Activated T-cell treated with anti-CD3 and anti-CD28 coated beads for 1 hour (primary cell): ENCODE data around the gene RAVER2.

Experiments used
- DNase-seq: peaks from one replicate; pipeline ENCODE4 v3.0.0-alpha.2; 2020; ENCODE audit warnings: low read depth

The RAVER2 gene

GRCh38 chr1:64878090-64878489, 133.2 kb downstream of the RAVER2 start:
- no peak for DNase-seq

- no peak for DNase-seq
Observed at GRCh38 chr1:64878931-64879611, 134.2 kb downstream of the RAVER2 start.

- no peak for DNase-seq
Observed at GRCh38 chr1:64880449-64880848, 135.6 kb downstream of the RAVER2 start.

- DNase-seq, result no peak
Observed at GRCh38 chr1:64881281-64881680, 136.4 kb downstream of the RAVER2 start.
